ENCODE data around the gene FAM90A26.
"Not testable (repeated sequence)": the region's sequence is repeated elsewhere in the genome, so short reads cannot be mapped to it uniquely, and the experiment has no call there.

DNA sequence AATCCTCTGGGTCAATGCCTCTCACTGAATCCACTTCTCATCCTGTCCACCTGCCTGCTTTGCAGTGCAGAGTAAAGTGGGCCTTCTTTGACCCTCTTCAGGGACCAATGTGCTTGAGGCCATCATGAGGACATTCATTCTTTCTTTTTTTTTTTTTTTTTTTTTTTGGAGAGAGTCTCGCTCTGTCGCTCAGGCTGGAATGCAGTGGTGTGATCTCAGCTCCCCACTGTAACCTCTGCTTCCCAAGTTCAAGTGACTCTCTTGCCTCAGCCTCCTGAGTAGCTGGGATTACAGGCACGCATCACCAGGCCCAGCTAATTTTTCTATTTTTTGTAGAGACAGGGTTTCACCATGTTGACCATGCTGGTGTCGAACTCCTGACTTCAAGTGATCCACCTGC is 22.8 kb upstream of the FAM90A26 start:
- TF ChIP-seq, protein P1, sequence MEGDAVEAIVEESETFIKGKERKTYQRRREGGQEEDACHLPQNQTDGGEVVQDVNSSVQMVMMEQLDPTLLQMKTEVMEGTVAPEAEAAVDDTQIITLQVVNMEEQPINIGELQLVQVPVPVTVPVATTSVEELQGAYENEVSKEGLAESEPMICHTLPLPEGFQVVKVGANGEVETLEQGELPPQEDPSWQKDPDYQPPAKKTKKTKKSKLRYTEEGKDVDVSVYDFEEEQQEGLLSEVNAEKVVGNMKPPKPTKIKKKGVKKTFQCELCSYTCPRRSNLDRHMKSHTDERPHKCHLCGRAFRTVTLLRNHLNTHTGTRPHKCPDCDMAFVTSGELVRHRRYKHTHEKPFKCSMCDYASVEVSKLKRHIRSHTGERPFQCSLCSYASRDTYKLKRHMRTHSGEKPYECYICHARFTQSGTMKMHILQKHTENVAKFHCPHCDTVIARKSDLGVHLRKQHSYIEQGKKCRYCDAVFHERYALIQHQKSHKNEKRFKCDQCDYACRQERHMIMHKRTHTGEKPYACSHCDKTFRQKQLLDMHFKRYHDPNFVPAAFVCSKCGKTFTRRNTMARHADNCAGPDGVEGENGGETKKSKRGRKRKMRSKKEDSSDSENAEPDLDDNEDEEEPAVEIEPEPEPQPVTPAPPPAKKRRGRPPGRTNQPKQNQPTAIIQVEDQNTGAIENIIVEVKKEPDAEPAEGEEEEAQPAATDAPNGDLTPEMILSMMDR (conservative IDR thresholded peaks at IDR 0.05; ENCODE audit: low read length): not testable (repeated sequence)
- not testable (repeated sequence) for TF ChIP-seq EZH2phosphoT487 (IDR thresholded peaks at IDR 0.05; ENCODE audit: borderline replicate concordance, low read depth, low read length)
